HEK293 (cell line): ENCODE measurements around the gene ERCC1.

Experiments used
- BCL11B ChIP-seq: fragments of 450-650 bp; formaldehyde crosslinking; IDR thresholded peaks from 2 replicates; pipeline ENCODE4 v1.5.1; 2016; ENCODE audit warnings: low read depth, missing biosample characterization, missing genetic modification characterization
- ELK4 ChIP-seq: IDR thresholded peaks from 2 replicates; pipeline ENCODE4 v1.6.1; 2011; ENCODE audit warnings: mild to moderate bottlenecking, low read depth, low read length, borderline replicate concordance
- GFI1B ChIP-seq: fragments of 450-650 bp; formaldehyde crosslinking; IDR thresholded peaks from 2 replicates; pipeline ENCODE4 v1.5.1; 2016; ENCODE audit warnings: missing biosample characterization, missing genetic modification characterization
- GLI2 ChIP-seq: fragments of 450-650 bp; formaldehyde crosslinking; IDR thresholded peaks from 2 replicates; pipeline ENCODE4; 2017; ENCODE audit warnings: missing biosample characterization, missing genetic modification characterization, low read depth, borderline replicate concordance
- GLIS1 ChIP-seq: fragments of 450-650 bp; formaldehyde crosslinking; IDR thresholded peaks from 2 replicates; pipeline ENCODE4 v1.5.1; 2016; ENCODE audit warnings: missing biosample characterization, missing genetic modification characterization
- GLIS2 ChIP-seq: fragments of 450-650 bp; formaldehyde crosslinking; IDR thresholded peaks from 2 replicates; pipeline ENCODE4 v1.5.1; 2016; ENCODE audit warnings: missing biosample characterization, missing genetic modification characterization
- INSM2 ChIP-seq: fragments of 450-650 bp; formaldehyde crosslinking; IDR thresholded peaks from 2 replicates; pipeline ENCODE4 v1.5.1; 2016; ENCODE audit warnings: missing biosample characterization, missing genetic modification characterization
- KLF10 ChIP-seq: fragments of 450-650 bp; IDR thresholded peaks from 2 replicates; pipeline ENCODE4 v1.5.1; 2018; ENCODE audit warnings: missing biosample characterization, mild to moderate bottlenecking, missing genetic modification characterization
- KLF17 ChIP-seq: fragments of 450-650 bp; formaldehyde crosslinking; IDR thresholded peaks from 2 replicates; pipeline ENCODE4 v1.5.1; 2016; ENCODE audit warnings: missing biosample characterization, missing genetic modification characterization
- KLF8 ChIP-seq: fragments of 450-650 bp; formaldehyde crosslinking; IDR thresholded peaks from 2 replicates; pipeline ENCODE4 v1.5.1; 2016; ENCODE audit warnings: missing biosample characterization, missing genetic modification characterization
- TRIM28 ChIP-seq: IDR thresholded peaks from 2 replicates; pipeline ENCODE4 v1.6.1; 2011; ENCODE audit warnings: low read length, control low read depth, borderline replicate concordance
- ZBTB20 ChIP-seq: fragments of 450-650 bp; formaldehyde crosslinking; IDR thresholded peaks from 2 replicates; pipeline ENCODE4 v1.5.1; 2016; ENCODE audit warnings: missing biosample characterization, missing genetic modification characterization
- ZFP41 ChIP-seq: fragments of 450-650 bp; formaldehyde crosslinking; IDR thresholded peaks from 2 replicates; pipeline ENCODE4 v1.5.1; 2016; ENCODE audit warnings: missing biosample characterization, missing genetic modification characterization, borderline replicate concordance
- ZNF184 ChIP-seq: fragments of 450-650 bp; IDR thresholded peaks from 2 replicates; pipeline ENCODE4 v1.5.1; 2018; ENCODE audit warnings: missing biosample characterization, mild to moderate bottlenecking, missing genetic modification characterization
- ZNF2 ChIP-seq: fragments of 450-650 bp; formaldehyde crosslinking; IDR thresholded peaks from 2 replicates; pipeline ENCODE4 v1.5.1; 2016; ENCODE audit warnings: missing biosample characterization, missing genetic modification characterization
- ZNF335 ChIP-seq: fragments of 450-650 bp; formaldehyde crosslinking; conservative IDR thresholded peaks from 2 replicates; pipeline ENCODE4 v1.5.1; 2016; ENCODE audit warnings: missing biosample characterization, missing genetic modification characterization
- ZNF488 ChIP-seq: fragments of 450-650 bp; formaldehyde crosslinking; IDR thresholded peaks from 2 replicates; pipeline ENCODE4 v1.5.1; 2016; ENCODE audit warnings: missing biosample characterization, missing genetic modification characterization
- ZNF510 ChIP-seq: fragments of 450-650 bp; formaldehyde crosslinking; IDR thresholded peaks from 2 replicates; pipeline ENCODE4 v1.5.1; 2018; ENCODE audit warnings: mild to moderate bottlenecking, missing genetic modification characterization, missing biosample characterization; ENCODE audit not compliant: insufficient replicate concordance
- ZNF692 ChIP-seq: fragments of 450-650 bp; formaldehyde crosslinking; IDR thresholded peaks from 2 replicates; pipeline ENCODE4 v1.5.1; 2016; ENCODE audit warnings: missing biosample characterization, missing genetic modification characterization
- ZNF837 ChIP-seq: fragments of 450-650 bp; formaldehyde crosslinking; IDR thresholded peaks from 2 replicates; pipeline ENCODE4 v1.5.1; 2016; ENCODE audit warnings: missing biosample characterization, missing genetic modification characterization
- ZNF843 ChIP-seq: fragments of 450-650 bp; formaldehyde crosslinking; IDR thresholded peaks from 2 replicates; pipeline ENCODE4 v1.5.1; 2016; ENCODE audit warnings: missing biosample characterization, missing genetic modification characterization
- ZSCAN18 ChIP-seq: fragments of 450-650 bp; formaldehyde crosslinking; IDR thresholded peaks from 2 replicates; pipeline ENCODE4 v1.5.1; 2016; ENCODE audit warnings: missing biosample characterization, missing genetic modification characterization
- TF ChIP-seq, protein P1 (sequence below): fragments of 450-650 bp; formaldehyde crosslinking; IDR thresholded peaks from 2 replicates; pipeline ENCODE4 v1.5.1; 2017; ENCODE audit warnings: missing biosample characterization, missing genetic modification characterization
- TF ChIP-seq, protein P2 (sequence below): fragments of 450-650 bp; formaldehyde crosslinking; IDR thresholded peaks from 2 replicates; pipeline ENCODE4 v1.5.1; 2017; ENCODE audit warnings: missing biosample characterization, missing genetic modification characterization
- TF ChIP-seq, protein P3 (sequence below): fragments of 450-650 bp; formaldehyde crosslinking; IDR thresholded peaks from 2 replicates; pipeline ENCODE4 v1.5.1; 2017; ENCODE audit warnings: missing biosample characterization, missing genetic modification characterization

Gene ERCC1

DNA sequence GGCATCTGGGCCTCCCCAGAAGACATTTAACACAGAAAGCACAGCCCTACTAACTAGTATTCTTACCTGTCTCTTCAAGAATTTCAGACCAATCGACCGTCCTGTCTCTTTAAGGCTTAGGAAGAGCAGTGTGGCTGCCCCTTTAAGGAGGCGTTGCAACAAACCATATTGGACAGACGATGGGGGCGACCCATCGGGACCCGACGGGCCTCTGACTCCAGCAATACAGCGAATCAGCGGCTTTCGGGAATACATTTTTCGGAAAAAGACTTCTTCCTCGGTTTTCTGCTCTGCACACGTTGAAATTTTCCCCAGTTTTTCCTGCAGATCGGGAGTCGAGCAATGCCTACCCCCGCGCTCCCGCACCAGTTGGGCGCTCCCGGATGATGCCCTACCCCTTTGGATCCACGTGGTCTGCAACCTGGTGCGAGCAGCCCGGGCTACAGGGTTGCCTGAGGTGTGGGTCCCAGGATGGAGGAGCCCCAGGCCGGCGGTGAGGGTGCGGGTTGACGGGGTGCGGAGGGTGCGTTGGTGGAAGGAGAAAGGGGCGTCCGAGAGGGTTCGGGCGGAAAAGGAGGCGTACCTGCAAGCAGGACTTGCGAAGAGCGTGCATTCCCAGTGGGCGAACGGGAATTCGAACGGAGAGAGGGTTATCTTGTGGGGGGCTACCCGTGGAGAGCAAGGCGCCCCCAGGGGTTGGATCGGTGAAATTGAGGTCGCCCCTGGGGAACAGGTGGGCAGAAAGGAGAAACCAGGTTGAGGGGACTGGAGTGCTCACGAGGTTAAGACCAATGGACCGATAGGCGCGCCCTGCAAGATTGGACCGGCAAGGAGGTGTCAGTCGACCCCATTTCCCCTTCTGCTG, 17.3 kb downstream of the ERCC1 start, which contains the start of gene POLR1G (continued):
- peak; percentile 94 for TF ChIP-seq KLF8 (tag by site-specific recombination)
- no peak for TF ChIP-seq INSM2 (tag by site-specific recombination)
- TF ChIP-seq ZNF184 (tag by site-specific recombination) = peak; percentile 11; the same call in 1 of the 2 replicates
- no peak for TF ChIP-seq GLI2 (tag by site-specific recombination)
- TF ChIP-seq ELK4 = no peak
- no peak for TF ChIP-seq ZFP41
- TF ChIP-seq ZNF692 (tag by site-specific recombination) = peak; percentile 98
- TF ChIP-seq KLF10 = peak; percentile 75
- TF ChIP-seq, protein P1, sequence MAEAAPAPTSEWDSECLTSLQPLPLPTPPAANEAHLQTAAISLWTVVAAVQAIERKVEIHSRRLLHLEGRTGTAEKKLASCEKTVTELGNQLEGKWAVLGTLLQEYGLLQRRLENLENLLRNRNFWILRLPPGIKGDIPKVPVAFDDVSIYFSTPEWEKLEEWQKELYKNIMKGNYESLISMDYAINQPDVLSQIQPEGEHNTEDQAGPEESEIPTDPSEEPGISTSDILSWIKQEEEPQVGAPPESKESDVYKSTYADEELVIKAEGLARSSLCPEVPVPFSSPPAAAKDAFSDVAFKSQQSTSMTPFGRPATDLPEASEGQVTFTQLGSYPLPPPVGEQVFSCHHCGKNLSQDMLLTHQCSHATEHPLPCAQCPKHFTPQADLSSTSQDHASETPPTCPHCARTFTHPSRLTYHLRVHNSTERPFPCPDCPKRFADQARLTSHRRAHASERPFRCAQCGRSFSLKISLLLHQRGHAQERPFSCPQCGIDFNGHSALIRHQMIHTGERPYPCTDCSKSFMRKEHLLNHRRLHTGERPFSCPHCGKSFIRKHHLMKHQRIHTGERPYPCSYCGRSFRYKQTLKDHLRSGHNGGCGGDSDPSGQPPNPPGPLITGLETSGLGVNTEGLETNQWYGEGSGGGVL (tag by site-specific recombination) = peak; percentile 34
- no peak for TF ChIP-seq BCL11B (tag by site-specific recombination)
- no peak for TF ChIP-seq ZNF843 (tag by site-specific recombination)
- TF ChIP-seq GFI1B = no peak; the same call in 1 of the 2 replicates
- no peak for TF ChIP-seq ZNF488 (tag by site-specific recombination)
- TF ChIP-seq ZNF837 (tag by site-specific recombination) = no peak
- TF ChIP-seq, protein P2, sequence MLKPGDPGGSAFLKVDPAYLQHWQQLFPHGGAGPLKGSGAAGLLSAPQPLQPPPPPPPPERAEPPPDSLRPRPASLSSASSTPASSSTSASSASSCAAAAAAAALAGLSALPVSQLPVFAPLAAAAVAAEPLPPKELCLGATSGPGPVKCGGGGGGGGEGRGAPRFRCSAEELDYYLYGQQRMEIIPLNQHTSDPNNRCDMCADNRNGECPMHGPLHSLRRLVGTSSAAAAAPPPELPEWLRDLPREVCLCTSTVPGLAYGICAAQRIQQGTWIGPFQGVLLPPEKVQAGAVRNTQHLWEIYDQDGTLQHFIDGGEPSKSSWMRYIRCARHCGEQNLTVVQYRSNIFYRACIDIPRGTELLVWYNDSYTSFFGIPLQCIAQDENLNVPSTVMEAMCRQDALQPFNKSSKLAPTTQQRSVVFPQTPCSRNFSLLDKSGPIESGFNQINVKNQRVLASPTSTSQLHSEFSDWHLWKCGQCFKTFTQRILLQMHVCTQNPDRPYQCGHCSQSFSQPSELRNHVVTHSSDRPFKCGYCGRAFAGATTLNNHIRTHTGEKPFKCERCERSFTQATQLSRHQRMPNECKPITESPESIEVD = no peak
- peak; percentile 42; the same call in 1 of the 2 replicates for TF ChIP-seq ZSCAN18 (tag by site-specific recombination)
- peak; percentile 8; the same call in 1 of the 2 replicates for TF ChIP-seq GLIS1 (tag by site-specific recombination)
- TF ChIP-seq ZNF2 = 0 out of 2 replicates have a peak, but pooled peaks have one; percentile 50
- no peak for TF ChIP-seq TRIM28
- peak; percentile 69 for TF ChIP-seq KLF17 (tag by site-specific recombination)
- peak; percentile 81 for TF ChIP-seq ZNF335
- TF ChIP-seq ZNF510 (tag by site-specific recombination) = no peak
- peak; percentile 80 for TF ChIP-seq ZBTB20
- peak; percentile 52; the same call in 1 of the 2 replicates for TF ChIP-seq GLIS2 (tag by site-specific recombination)
- TF ChIP-seq, protein P3, sequence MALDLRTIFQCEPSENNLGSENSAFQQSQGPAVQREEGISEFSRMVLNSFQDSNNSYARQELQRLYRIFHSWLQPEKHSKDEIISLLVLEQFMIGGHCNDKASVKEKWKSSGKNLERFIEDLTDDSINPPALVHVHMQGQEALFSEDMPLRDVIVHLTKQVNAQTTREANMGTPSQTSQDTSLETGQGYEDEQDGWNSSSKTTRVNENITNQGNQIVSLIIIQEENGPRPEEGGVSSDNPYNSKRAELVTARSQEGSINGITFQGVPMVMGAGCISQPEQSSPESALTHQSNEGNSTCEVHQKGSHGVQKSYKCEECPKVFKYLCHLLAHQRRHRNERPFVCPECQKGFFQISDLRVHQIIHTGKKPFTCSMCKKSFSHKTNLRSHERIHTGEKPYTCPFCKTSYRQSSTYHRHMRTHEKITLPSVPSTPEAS (tag by site-specific recombination) = peak; percentile 42; the same call in 1 of the 2 replicates
